Measurements from ENCODE around the gene CCDC57. TPM values are rescaled to one million over a fixed set of nuclear protein-coding genes. Genes with fewer than 3 reads are reported as not detected.
A peak's percentile ranks its signal among the peaks of the same experiment; 100 is the strongest.

CCDC57 gene
- total and polyA plus RNA-seq, 8 donors: 19.6 to 176 (median 25.4) TPM

GRCh38 chr17:82080048-82080788 is 132.4 kb downstream of the CCDC57 start:
- Histone ChIP-seq H3K4me1 (no peaks in the 10 kb centered on the region), H3K27ac (no peak overlapping the region), H3K9me3 (no peaks in the 10 kb centered on the region), H3K4me3 (no peak overlapping the region), H3K27me3 (no peaks in the 10 kb centered on the region), H3K36me3 (peaks cover 0 to 30% (median 11%) of the 10 kb centered on the region in 3 donors)
- FAIRE-seq (no peak), ATAC-seq (no peak), DNase-seq (peak in 1 of 6 donors; percentile 66)
- intact Hi-C loops (cut with DNase I): no loop called here
- TF ChIP-seq CTCF (IDR thresholded peaks at IDR 0.05): no peak
- WGBS, 2 donors: 92 to 95% methylated on average over 36 of the region's 36 CpGs

GRCh38 chr17:82079001-82079677 is 133.5 kb downstream of the CCDC57 start:
- Histone ChIP-seq H3K9me3 (no peaks in the 10 kb centered on the region), H3K27me3 (no peaks in the 10 kb centered on the region), H3K4me3 (no peak overlapping the region), H3K36me3 (peaks cover 0 to 29% (median 6%) of the 10 kb centered on the region in 3 donors), H3K4me1 (no peaks in the 10 kb centered on the region), H3K27ac (no peak overlapping the region)
- WGBS, 2 donors: 94% methylated on average over 47 of the region's 47 CpGs
- no peak for ATAC-seq
- intact Hi-C loops (cut with DNase I): no loop called here
- TF ChIP-seq CTCF (IDR thresholded peaks at IDR 0.05): no peak
- peak in 1 of 6 donors; percentile 64 for DNase-seq
- FAIRE-seq: no peak

- peak in 1 of 6 donors; percentile 60 for DNase-seq
- peaks cover 0 to 22% (median 4%) of the 10 kb centered on the region in 3 donors for H3K36me3 ChIP-seq
- ATAC-seq: no peak
Observed at GRCh38 chr17:82078433-82078832, 134.2 kb downstream of the CCDC57 start.

GRCh38 chr17:82077617-82078358 is 134.9 kb downstream of the CCDC57 start:
- Histone ChIP-seq H3K4me1 (no peaks in the 10 kb centered on the region), H3K27me3 (no peaks in the 10 kb centered on the region), H3K27ac (no peak overlapping the region), H3K9me3 (no peaks in the 10 kb centered on the region), H3K36me3 (peaks cover 0 to 15% (median 4%) of the 10 kb centered on the region in 3 donors), H3K4me3 (no peak overlapping the region)
- DNase-seq (peak in 1 of 6 donors; percentile 65), ATAC-seq (peak in 3 of 4 donors; percentile 5 to 27 (median 9)), FAIRE-seq (no peak)
- 78 to 79% methylated on average over 25 to 28 of the region's 28 CpGs for WGBS, 2 donors
- TF ChIP-seq CTCF (IDR thresholded peaks at IDR 0.05): no peak
- intact Hi-C loops (cut with DNase I): no loop called here

More at GRCh38 chr17:82078433-82078832, 134.2 kb downstream of the CCDC57 start:
- WGBS, 2 donors: 95 to 96% methylated on average over 18 of the region's 18 CpGs
- intact Hi-C loops (cut with DNase I): no loop called here
- no peaks in the 10 kb centered on the region for H3K9me3 ChIP-seq
- no peak overlapping the region for H3K27ac ChIP-seq
- no peaks in the 10 kb centered on the region for H3K4me1 ChIP-seq
- no peak for FAIRE-seq
- no peaks in the 10 kb centered on the region for H3K27me3 ChIP-seq
- TF ChIP-seq CTCF (IDR thresholded peaks at IDR 0.05): no peak
- no peak overlapping the region for H3K4me3 ChIP-seq
